MM.1S (cell line): ENCODE measurements around the gene BMP8B.
"Not testable (repeated sequence)": the region's sequence is repeated elsewhere in the genome, so short reads cannot be mapped to it uniquely, and the experiment has no call there.

ENCODE experiments used
- DNase-seq: peaks from one replicate; pipeline ENCODE4 v3.0.0-alpha.2; 2015
- H2AFZ ChIP-seq: fragments of 300-600 bp; sonication (generic); 2 replicates; pipeline ENCODE4 v1.6.0; 2016; ENCODE audit warnings: antibody characterized with exemption, low read length
- H3F3A ChIP-seq: fragments of 300-600 bp; sonication (generic); 2 replicates; pipeline ENCODE4 v1.6.1; 2016; ENCODE audit warnings: mild to moderate bottlenecking, antibody characterized with exemption, low read length, moderate library complexity, mixed read lengths; ENCODE audit not compliant: insufficient read depth
- H3K27ac ChIP-seq: fragments of 300-600 bp; sonication (generic); 2 replicates; pipeline ENCODE4 v1.5.1; 2016; ENCODE audit warnings: mild to moderate bottlenecking, low read length
- H3K27me3 ChIP-seq: fragments of 300-600 bp; sonication (generic); replicated peaks from 2 replicates; pipeline ENCODE4 v1.6.0; 2016; ENCODE audit warnings: low read length; ENCODE audit not compliant: insufficient read depth
- H3K36me3 ChIP-seq: fragments of 300-600 bp; sonication (generic); replicated peaks from 2 replicates; pipeline ENCODE4 v1.6.1; 2016; ENCODE audit warnings: mild to moderate bottlenecking, low read length, mixed read lengths; ENCODE audit not compliant: insufficient read depth
- H3K4me1 ChIP-seq: fragments of 300-600 bp; sonication (generic); 2 replicates; pipeline ENCODE4 v1.6.1; 2016; ENCODE audit warnings: low read length, mixed read lengths
- H3K4me2 ChIP-seq: fragments of 300-600 bp; sonication (generic); 2 replicates; pipeline ENCODE4 v1.6.0; 2016; ENCODE audit warnings: low read depth, low read length
- H3K4me3 ChIP-seq: fragments of 300-600 bp; sonication (generic); 2 replicates; pipeline ENCODE4 v1.5.1; 2016; ENCODE audit warnings: low read length, mixed read lengths
- H3K79me2 ChIP-seq: fragments of 300-600 bp; sonication (generic); 2 replicates; pipeline ENCODE4 v1.6.1; 2016; ENCODE audit warnings: mixed run types, low read length, mixed read lengths
- H3K9ac ChIP-seq: fragments of 300-600 bp; sonication (generic); 2 replicates; pipeline ENCODE4 v1.6.1; 2016; ENCODE audit warnings: low read length, mixed read lengths
- H3K9me2 ChIP-seq: fragments of 300-600 bp; sonication (generic); replicated peaks from 2 replicates; pipeline ENCODE4 v1.6.1; 2016; ENCODE audit warnings: mild to moderate bottlenecking, low read length, mixed read lengths; ENCODE audit not compliant: insufficient read depth
- H3K9me3 ChIP-seq: fragments of 300-600 bp; sonication (generic); replicated peaks from 2 replicates; pipeline ENCODE4 v1.6.1; 2016; ENCODE audit warnings: mild to moderate bottlenecking, low read length, mixed read lengths; ENCODE audit not compliant: insufficient read depth
- H4K20me1 ChIP-seq: fragments of 300-600 bp; sonication (generic); 2 replicates; pipeline ENCODE4 v1.6.1; 2016; ENCODE audit warnings: mild to moderate bottlenecking, low read length, moderate library complexity, mixed read lengths; ENCODE audit not compliant: insufficient read depth

The BMP8B gene

GRCh38 chr1:39771022-39771532 is 17.6 kb downstream of the BMP8B start, which contains the start of gene OXCT2:
OXCT2 (minus strand) TSS chr1:39771348; CDS start chr1:39771255, 93 bp downstream.
- H2AFZ ChIP-seq, H3K4me3 ChIP-seq, H3K9ac ChIP-seq, H4K20me1 ChIP-seq, H3K9me2 ChIP-seq, H3K36me3 ChIP-seq, H3K27me3 ChIP-seq, H3K79me2 ChIP-seq, H3K27ac ChIP-seq, H3K4me2 ChIP-seq, DNase-seq, H3K4me1 ChIP-seq, H3K9me3 ChIP-seq, H3F3A ChIP-seq: not testable (repeated sequence)

DNA sequence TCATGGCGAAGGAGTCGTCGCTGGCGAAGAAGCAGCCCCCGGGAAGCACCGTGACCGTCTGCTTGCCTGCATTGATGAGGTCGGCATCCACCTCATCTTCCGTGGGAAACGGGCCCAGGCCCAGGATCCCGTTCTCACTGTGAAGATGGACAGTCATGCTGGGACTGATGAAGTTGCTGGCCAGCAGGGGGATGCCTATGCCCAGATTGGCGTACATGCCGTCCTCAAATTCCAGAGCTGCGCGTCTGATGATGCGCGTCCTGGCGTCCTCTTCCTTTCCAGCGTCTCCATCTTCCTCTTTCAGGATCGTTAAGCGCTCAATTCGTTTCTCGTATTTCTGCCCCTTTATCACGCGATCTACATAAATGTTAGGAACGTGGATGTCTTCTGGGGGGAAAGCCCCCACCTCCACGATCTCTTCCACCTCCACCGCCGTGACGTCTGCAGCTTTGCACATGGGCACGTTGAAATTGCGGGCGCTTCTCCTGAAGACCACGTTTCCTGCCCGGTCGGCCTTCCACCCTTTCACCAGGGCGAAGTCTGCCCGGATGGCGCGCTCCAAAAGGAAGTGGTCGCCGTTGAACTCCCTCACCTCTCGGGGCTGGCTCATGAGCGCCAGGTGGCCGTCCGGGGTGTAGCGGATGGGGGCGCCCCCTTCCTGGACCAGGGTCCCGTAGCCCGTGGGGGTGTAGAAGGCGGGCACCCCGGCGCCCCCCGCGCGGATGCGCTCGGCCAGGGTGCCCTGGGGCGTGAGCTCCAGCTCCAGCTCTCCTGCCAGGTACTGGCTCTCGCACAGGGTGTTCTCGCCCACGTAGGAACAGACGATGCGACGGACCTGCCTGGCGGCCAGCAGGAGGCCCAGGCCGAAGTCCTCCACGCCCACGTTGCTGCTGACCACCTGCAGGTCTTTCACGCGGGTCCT is 18.3 kb downstream of the BMP8B start:
- H3K9me2 ChIP-seq, H3F3A ChIP-seq, DNase-seq, H3K36me3 ChIP-seq, H3K4me2 ChIP-seq, H3K9ac ChIP-seq, H2AFZ ChIP-seq, H3K9me3 ChIP-seq, H4K20me1 ChIP-seq, H3K4me3 ChIP-seq, H3K4me1 ChIP-seq, H3K27me3 ChIP-seq, H3K79me2 ChIP-seq, H3K27ac ChIP-seq: not testable (repeated sequence)

DNA sequence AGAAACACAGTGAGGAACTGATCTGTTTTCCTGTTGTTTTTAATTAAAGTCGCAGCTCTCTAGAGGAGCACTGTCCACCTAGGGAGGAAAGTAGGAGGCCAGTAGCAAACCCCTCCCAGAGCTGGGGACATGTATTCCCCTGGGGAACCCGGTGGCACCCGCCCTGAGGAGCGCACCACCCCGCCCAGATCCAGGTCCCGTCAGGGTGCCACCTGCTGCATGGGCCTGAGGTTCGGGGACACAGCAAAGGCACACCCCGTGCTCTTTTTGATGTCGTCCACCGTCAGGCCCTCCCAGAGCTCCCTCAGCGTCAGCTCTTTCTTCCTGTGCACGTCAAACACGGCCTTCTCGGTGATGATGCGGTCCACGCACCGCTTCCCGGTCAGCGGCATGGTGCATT is 19.2 kb downstream of the BMP8B start:
- not testable (repeated sequence) for DNase-seq, H3F3A ChIP-seq, H3K9me2 ChIP-seq, H4K20me1 ChIP-seq, H3K4me2 ChIP-seq, H3K79me2 ChIP-seq, H3K27me3 ChIP-seq, H3K27ac ChIP-seq, H3K9ac ChIP-seq, H3K36me3 ChIP-seq, H3K9me3 ChIP-seq, H3K4me1 ChIP-seq, H3K4me3 ChIP-seq, H2AFZ ChIP-seq

GRCh38 chr1:39766466-39766865 is 22.2 kb downstream of the BMP8B start:
- not testable (repeated sequence) for H3K36me3 ChIP-seq, H3K9ac ChIP-seq, H3K27ac ChIP-seq, DNase-seq, H3K4me3 ChIP-seq, H3K4me2 ChIP-seq, H3K9me3 ChIP-seq, H3K79me2 ChIP-seq, H3K4me1 ChIP-seq, H4K20me1 ChIP-seq, H3K27me3 ChIP-seq, H3F3A ChIP-seq, H2AFZ ChIP-seq, H3K9me2 ChIP-seq

- H3K9ac ChIP-seq, H3K27ac ChIP-seq, H2AFZ ChIP-seq, H3K9me2 ChIP-seq, H3K27me3 ChIP-seq, H3K79me2 ChIP-seq, DNase-seq, H3K9me3 ChIP-seq, H3K4me3 ChIP-seq, H3F3A ChIP-seq, H4K20me1 ChIP-seq, H3K36me3 ChIP-seq, H3K4me2 ChIP-seq, H3K4me1 ChIP-seq: not testable (repeated sequence)
Measured at GRCh38 chr1:39764512-39764911, 24.2 kb downstream of the BMP8B start.

GRCh38 chr1:39763619-39764374 is 24.9 kb downstream of the BMP8B start:
- H3K9me2 ChIP-seq, H2AFZ ChIP-seq, H3K27me3 ChIP-seq, H4K20me1 ChIP-seq, H3K4me3 ChIP-seq, H3K79me2 ChIP-seq, H3K4me2 ChIP-seq, H3K36me3 ChIP-seq, H3F3A ChIP-seq, H3K4me1 ChIP-seq, H3K9ac ChIP-seq, H3K27ac ChIP-seq, H3K9me3 ChIP-seq: not testable (repeated sequence)
- peak; percentile 21 for DNase-seq
